Keratinocyte (primary cell): Measurements from ENCODE around the gene CD200. TPM values are rescaled to one million over a fixed set of nuclear protein-coding genes. Genes with fewer than 3 reads are reported as not detected.

ENCODE experiments used
- DNase-seq: peaks from one replicate; pipeline ENCODE4 v3.0.0-alpha.2; 2011; ENCODE audit warnings: low read depth, missing footprints, low spot score
- FAIRE-seq: peaks from 2 replicates; lab custom pipeline; 2011; peaks lifted over from hg19 to GRCh38; lab: Jason Lieb, UNC
- H2AFZ ChIP-seq: 2 replicates; pipeline ENCODE4 v1.6.0; 2012; ENCODE audit warnings: low read length, control low read depth, inconsistent platforms; ENCODE audit not compliant: control insufficient read depth
- H3K27ac ChIP-seq: 2 replicates; pipeline ENCODE4 v1.5.1; 2011; ENCODE audit warnings: low read length; ENCODE audit not compliant: control insufficient read depth, insufficient read depth
- H3K27me3 ChIP-seq: 3 replicates; pipeline ENCODE4 v1.6.0; 2011; ENCODE audit warnings: low read length; ENCODE audit not compliant: control insufficient read depth, insufficient read depth; ENCODE audit errors: extremely low read depth
- H3K36me3 ChIP-seq, 2 experiments: 2 replicates in 1 of 2; 3 replicates in 1 of 2; pipeline ENCODE4 v1.5.1; 2011; ENCODE audit warnings: low read length in 2 of 2, mild to moderate bottlenecking in 1 of 2; ENCODE audit not compliant: control insufficient read depth in 2 of 2, insufficient read depth in 2 of 2; ENCODE audit errors: extremely low read depth in 1 of 2
- H3K4me1 ChIP-seq: 3 replicates; pipeline ENCODE4 v1.5.1; 2011; ENCODE audit warnings: low read length; ENCODE audit not compliant: control insufficient read depth, insufficient read depth; ENCODE audit errors: extremely low read depth
- H3K4me2 ChIP-seq: 3 replicates; pipeline ENCODE4 v1.6.0; 2011; ENCODE audit warnings: low read depth, low read length; ENCODE audit not compliant: control insufficient read depth, insufficient read depth; ENCODE audit errors: extremely low read depth
- H3K4me3 ChIP-seq, 3 experiments: fragments of 200-600 bp in 1 of 3; sonication (generic) in 1 of 3; 2 replicates in 2 of 3; 3 replicates in 1 of 3; pipeline ENCODE4 v1.5.1; 2011 to 2016; ENCODE audit warnings: low read length in 3 of 3, mild to moderate bottlenecking in 3 of 3, control low read depth in 2 of 3, inconsistent platforms in 1 of 3, low read depth in 1 of 3, mixed read lengths in 1 of 3, mixed run types in 1 of 3, moderate library complexity in 1 of 3; ENCODE audit not compliant: control insufficient read depth in 2 of 3, insufficient read depth in 2 of 3; ENCODE audit errors: extremely low read depth in 1 of 3
- H3K79me2 ChIP-seq: 2 replicates; pipeline ENCODE4 v1.6.0; 2012; ENCODE audit warnings: low read length; ENCODE audit not compliant: control insufficient read depth, insufficient read depth
- H3K9ac ChIP-seq: 3 replicates; pipeline ENCODE4 v1.6.0; 2011; ENCODE audit warnings: low read length; ENCODE audit not compliant: control insufficient read depth, insufficient read depth; ENCODE audit errors: extremely low read depth
- H3K9me1 ChIP-seq: 3 replicates; pipeline ENCODE4 v1.6.0; 2011; ENCODE audit warnings: low read length; ENCODE audit not compliant: control insufficient read depth, insufficient read depth; ENCODE audit errors: extremely low read depth
- H3K9me3 ChIP-seq: 2 replicates; pipeline ENCODE4 v1.5.1; 2012; ENCODE audit warnings: low read depth, low read length; ENCODE audit not compliant: control insufficient read depth
- H4K20me1 ChIP-seq: 3 replicates; pipeline ENCODE4 v1.6.0; 2011; ENCODE audit warnings: low read length; ENCODE audit not compliant: control insufficient read depth, insufficient read depth; ENCODE audit errors: extremely low read depth
- EZH2 ChIP-seq: IDR thresholded peaks from one replicate; pipeline ENCODE4 v1.6.1; 2012; ENCODE audit warnings: inconsistent platforms, mild to moderate bottlenecking, low read length, moderate library complexity
- dilution Hi-C: fragments of 300-500 bp; cut with MboI; formaldehyde crosslinking; loops from one replicate; pipeline ENCODE4 v1.7.0; 2020; ENCODE audit warnings: low sequenced_read_pairs; ENCODE audit not compliant: extremely low pct_ligation_motif_present
- polyA plus RNA-seq, 5 experiments: library from polyadenylated mRNA; depleted of rRNA in 3 of 5; stranded (reverse) in 3 of 5; stranded (forward) in 1 of 5; unstranded in 1 of 5; fragments of >200 nt; gene quantifications; 1 replicate in 1 of 5; 2 replicates in 3 of 5; 3 replicates in 1 of 5; pipeline versions ENCODE4 v1.2.1 to v1.2.3, GENCODE V29; 2011 to 2012; ENCODE audit warnings: missing spikeins in 2 of 5, low read depth in 1 of 5, low replicate concordance in 1 of 5
- TF ChIP-seq, protein P1 (sequence below), 3 experiments: IDR thresholded peaks in 1 of 3; conservative IDR thresholded peaks in 1 of 3; optimal IDR thresholded peaks in 1 of 3; 2 replicates in 2 of 3; 3 replicates in 1 of 3; pipeline versions ENCODE3 to v1.5.1; 2011; ENCODE audit warnings: low read length in 3 of 3, mild to moderate bottlenecking in 3 of 3, moderate library complexity in 2 of 3, control low read depth in 1 of 3, inconsistent platforms in 1 of 3; ENCODE audit not compliant: insufficient read depth in 2 of 3; ENCODE audit errors: extremely low read depth in 1 of 3

CD200 gene
- polyA plus RNA-seq, 1 donor (not counting 4 experiments of a cell fraction or from before 2014, with no cell fraction given) = 0.07 TPM

DNA sequence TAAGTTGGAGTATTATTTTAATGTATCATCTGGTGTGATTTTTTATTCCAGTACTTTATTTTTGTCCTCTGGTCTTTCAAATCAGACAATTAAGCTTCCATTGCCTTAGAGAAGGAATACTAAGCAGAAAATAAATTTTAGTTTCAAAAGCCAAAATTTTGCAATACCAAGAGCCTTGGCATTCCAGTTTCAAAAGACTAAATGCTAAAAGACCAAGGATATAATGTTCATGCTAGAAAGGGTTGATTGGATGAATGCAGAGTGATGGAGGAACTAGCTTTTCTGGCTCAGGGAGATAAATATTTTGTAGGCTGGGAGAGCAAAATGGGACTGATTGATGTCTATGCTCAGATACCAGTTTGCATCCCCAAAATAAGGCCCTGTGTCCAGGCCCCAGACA, 6.2 kb downstream of the CD200 start:
- H3K79me2 ChIP-seq = no peaks in the 10 kb centered on the region
- no peaks in the 10 kb centered on the region for H3K9me3 ChIP-seq
- no peaks in the 10 kb centered on the region for H3K9me1 ChIP-seq
- no peaks in the 10 kb centered on the region for H3K36me3 ChIP-seq
- H3K27ac ChIP-seq = no peak overlapping the region
- dilution Hi-C loops = loop anchor here (25.0 kb wide), 1 partner anchor 173 kb away; no protein-coding TSS in a partner anchor
- H3K4me3 ChIP-seq = no peak overlapping the region
- peaks cover 2% of the 10 kb centered on the region for H3K27me3 ChIP-seq
- H3K4me1 ChIP-seq = no peaks in the 10 kb centered on the region
- DNase-seq = no peak
- H3K9ac ChIP-seq = no peak overlapping the region
- no peaks in the 10 kb centered on the region for H4K20me1 ChIP-seq
- no peak overlapping the region for H2AFZ ChIP-seq
- FAIRE-seq = no peak
- no peak for TF ChIP-seq EZH2
- TF ChIP-seq, protein P1, sequence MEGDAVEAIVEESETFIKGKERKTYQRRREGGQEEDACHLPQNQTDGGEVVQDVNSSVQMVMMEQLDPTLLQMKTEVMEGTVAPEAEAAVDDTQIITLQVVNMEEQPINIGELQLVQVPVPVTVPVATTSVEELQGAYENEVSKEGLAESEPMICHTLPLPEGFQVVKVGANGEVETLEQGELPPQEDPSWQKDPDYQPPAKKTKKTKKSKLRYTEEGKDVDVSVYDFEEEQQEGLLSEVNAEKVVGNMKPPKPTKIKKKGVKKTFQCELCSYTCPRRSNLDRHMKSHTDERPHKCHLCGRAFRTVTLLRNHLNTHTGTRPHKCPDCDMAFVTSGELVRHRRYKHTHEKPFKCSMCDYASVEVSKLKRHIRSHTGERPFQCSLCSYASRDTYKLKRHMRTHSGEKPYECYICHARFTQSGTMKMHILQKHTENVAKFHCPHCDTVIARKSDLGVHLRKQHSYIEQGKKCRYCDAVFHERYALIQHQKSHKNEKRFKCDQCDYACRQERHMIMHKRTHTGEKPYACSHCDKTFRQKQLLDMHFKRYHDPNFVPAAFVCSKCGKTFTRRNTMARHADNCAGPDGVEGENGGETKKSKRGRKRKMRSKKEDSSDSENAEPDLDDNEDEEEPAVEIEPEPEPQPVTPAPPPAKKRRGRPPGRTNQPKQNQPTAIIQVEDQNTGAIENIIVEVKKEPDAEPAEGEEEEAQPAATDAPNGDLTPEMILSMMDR (optimal IDR thresholded peaks at IDR 0.05 in 1 of 3, IDR thresholded peaks at IDR 0.05 in 1 of 3, conservative IDR thresholded peaks at IDR 0.05 in 1 of 3; ENCODE audit: extremely low read depth in 1 of 3, insufficient read depth in 2 of 3, low read length in 3 of 3) = no peak
- no peak overlapping the region for H3K4me2 ChIP-seq

- Histone ChIP-seq H3K9ac (no peak overlapping the region), H3K27ac (no peak overlapping the region), H3K79me2 (no peaks in the 10 kb centered on the region), H3K27me3 (no peaks in the 10 kb centered on the region), H3K36me3 (no peaks in the 10 kb centered on the region), H3K4me1 (no peaks in the 10 kb centered on the region), H3K4me2 (no peak overlapping the region), H4K20me1 (no peaks in the 10 kb centered on the region), H3K4me3 (no peak overlapping the region), H3K9me1 (no peaks in the 10 kb centered on the region), H2AFZ (no peak overlapping the region), H3K9me3 (no peaks in the 10 kb centered on the region)
- FAIRE-seq = no peak
- TF ChIP-seq EZH2 = no peak
- TF ChIP-seq, protein P1 (optimal IDR thresholded peaks at IDR 0.05 in 1 of 3, IDR thresholded peaks at IDR 0.05 in 1 of 3, conservative IDR thresholded peaks at IDR 0.05 in 1 of 3; ENCODE audit: extremely low read depth in 1 of 3, insufficient read depth in 2 of 3, low read length in 3 of 3) = no peak
- no peak for DNase-seq
- dilution Hi-C loops = loop anchor here (25.0 kb wide), 1 partner anchor 173 kb away; no protein-coding TSS in a partner anchor
These were observed 6.7 kb downstream of the CD200 start for GRCh38 chr3:112339609-112340008.
